Cardiac muscle cell (in vitro differentiated cells and primary cell): ENCODE measurements around the gene ZNF791. TPM values are rescaled to one million over a fixed set of nuclear protein-coding genes. Genes with fewer than 3 reads are reported as not detected.
A peak's percentile ranks its signal among the peaks of the same experiment; 100 is the strongest.

Experiments
- DNase-seq, 2 donors: peaks; one replicate each; pipeline versions ENCODE4 v3.0.0 to v3.0.0-alpha.2; 2010 to 2017; ENCODE audit warnings: low read depth in 1 of 2, low spot score in 1 of 2
- H3K27ac ChIP-seq: fragments of 200-600 bp; sonication (generic); 2 replicates; pipeline ENCODE4 v1.5.1; 2016
- H3K27me3 ChIP-seq: fragments of 200-600 bp; sonication (generic); 2 replicates; pipeline ENCODE4 v1.6.0; 2016; ENCODE audit warnings: control low read depth
- H3K36me3 ChIP-seq: fragments of 200-600 bp; sonication (generic); 2 replicates; pipeline ENCODE4 v1.5.1; 2016; ENCODE audit warnings: control low read depth
- H3K4me1 ChIP-seq: fragments of 200-600 bp; sonication (generic); 2 replicates; pipeline ENCODE4 v1.8.1; 2017; ENCODE audit warnings: low read depth, mild to moderate bottlenecking, mixed run types
- H3K4me3 ChIP-seq: fragments of 200-600 bp; sonication (generic); 2 replicates; pipeline ENCODE4 v1.5.1; 2016; ENCODE audit warnings: mild to moderate bottlenecking
- H3K9me3 ChIP-seq: fragments of 200-600 bp; sonication (generic); 2 replicates; pipeline ENCODE4 v1.5.1; 2017; ENCODE audit warnings: low read depth, mild to moderate bottlenecking, control low read depth
- polyA plus RNA-seq: library from polyadenylated mRNA; unstranded; fragments of >200 nt; fragmentation: Nextera tagmentation; extraction: Ambion mirVana; gene quantifications from 2 replicates; pipeline ENCODE4 v1.2.1, GENCODE V29; 2016
- total RNA-seq: library from RNA; depleted of rRNA; stranded (reverse); fragments of >200 nt; gene quantifications from 2 replicates; pipeline ENCODE4 v1.2.3, GENCODE V29; 2016
- TF ChIP-seq, protein P1 (sequence below): IDR thresholded peaks from 2 replicates; pipeline ENCODE4 v1.5.1; 2012; ENCODE audit warnings: low read depth, mild to moderate bottlenecking, low read length

Gene ZNF791
- total and polyA plus RNA-seq, 2 experiments from 2014 or later: 11.5 to 11.7 TPM

- H3K4me3 ChIP-seq: peak overlapping the region; percentile 82
- DNase-seq: peak; percentile 55 to 59
- peaks cover 1% of the 10 kb centered on the region for H3K36me3 ChIP-seq
- TF ChIP-seq, protein P1, sequence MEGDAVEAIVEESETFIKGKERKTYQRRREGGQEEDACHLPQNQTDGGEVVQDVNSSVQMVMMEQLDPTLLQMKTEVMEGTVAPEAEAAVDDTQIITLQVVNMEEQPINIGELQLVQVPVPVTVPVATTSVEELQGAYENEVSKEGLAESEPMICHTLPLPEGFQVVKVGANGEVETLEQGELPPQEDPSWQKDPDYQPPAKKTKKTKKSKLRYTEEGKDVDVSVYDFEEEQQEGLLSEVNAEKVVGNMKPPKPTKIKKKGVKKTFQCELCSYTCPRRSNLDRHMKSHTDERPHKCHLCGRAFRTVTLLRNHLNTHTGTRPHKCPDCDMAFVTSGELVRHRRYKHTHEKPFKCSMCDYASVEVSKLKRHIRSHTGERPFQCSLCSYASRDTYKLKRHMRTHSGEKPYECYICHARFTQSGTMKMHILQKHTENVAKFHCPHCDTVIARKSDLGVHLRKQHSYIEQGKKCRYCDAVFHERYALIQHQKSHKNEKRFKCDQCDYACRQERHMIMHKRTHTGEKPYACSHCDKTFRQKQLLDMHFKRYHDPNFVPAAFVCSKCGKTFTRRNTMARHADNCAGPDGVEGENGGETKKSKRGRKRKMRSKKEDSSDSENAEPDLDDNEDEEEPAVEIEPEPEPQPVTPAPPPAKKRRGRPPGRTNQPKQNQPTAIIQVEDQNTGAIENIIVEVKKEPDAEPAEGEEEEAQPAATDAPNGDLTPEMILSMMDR: no peak
- H3K27ac ChIP-seq: peak overlapping the region; percentile 96
- H3K4me1 ChIP-seq: peaks cover 19% of the 10 kb centered on the region
- H3K9me3 ChIP-seq: no peaks in the 10 kb centered on the region
- H3K27me3 ChIP-seq: no peaks in the 10 kb centered on the region
Measured at GRCh38 chr19:12668932-12669269, 58.2 kb downstream of the ZNF791 start.

- Histone ChIP-seq H3K27ac (peak overlapping the region; percentile 96), H3K4me1 (peaks cover 19% of the 10 kb centered on the region), H3K4me3 (peak overlapping the region; percentile 82), H3K27me3 (no peaks in the 10 kb centered on the region), H3K9me3 (no peaks in the 10 kb centered on the region), H3K36me3 (peaks cover 2% of the 10 kb centered on the region)
- TF ChIP-seq, protein P1: no peak
- DNase-seq: peak; percentile 85 to 90
Measured at GRCh38 chr19:12669270-12670158, 58.8 kb downstream of the ZNF791 start.

GRCh38 chr19:12670159-12670928, 59.6 kb downstream of the ZNF791 start:
- Histone ChIP-seq H3K27ac (peak overlapping the region; percentile 96), H3K9me3 (no peaks in the 10 kb centered on the region), H3K27me3 (no peaks in the 10 kb centered on the region), H3K4me1 (peaks cover 19% of the 10 kb centered on the region), H3K36me3 (peaks cover 4% of the 10 kb centered on the region), H3K4me3 (peak overlapping the region; percentile 82)
- TF ChIP-seq, protein P1: no peak
- DNase-seq: no peak

DNA sequence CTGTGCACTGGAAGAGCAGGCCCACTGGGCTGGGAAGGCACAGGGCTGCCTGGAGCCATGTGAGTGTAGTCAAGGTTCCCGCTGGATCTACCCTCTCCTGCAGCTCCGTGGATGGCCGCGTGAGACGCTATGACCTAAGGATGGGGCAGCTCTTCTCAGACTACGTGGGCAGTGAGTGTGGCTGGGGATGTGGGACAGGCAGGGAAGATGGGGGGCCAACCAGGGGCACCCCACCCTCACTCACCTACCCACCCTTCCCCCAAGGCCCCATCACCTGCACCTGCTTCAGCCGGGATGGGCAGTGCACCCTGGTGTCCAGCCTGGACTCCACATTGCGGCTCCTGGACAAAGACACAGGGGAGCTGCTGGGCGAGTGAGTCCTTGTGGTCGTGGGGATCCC, 62.0 kb downstream of the ZNF791 start:
- TF ChIP-seq, protein P1: no peak

GRCh38 chr19:12675399-12675798, 64.7 kb downstream of the ZNF791 start:
- no peaks in the 10 kb centered on the region for H3K27me3 ChIP-seq
- no peaks in the 10 kb centered on the region for H3K9me3 ChIP-seq
- H3K36me3 ChIP-seq: peaks cover 27% of the 10 kb centered on the region
- no peak overlapping the region for H3K4me3 ChIP-seq
- TF ChIP-seq, protein P1: no peak
- DNase-seq: no peak
- H3K4me1 ChIP-seq: peaks cover 4% of the 10 kb centered on the region
- no peak overlapping the region for H3K27ac ChIP-seq

More for the DNA sequence above, 62.0 kb downstream of the ZNF791 start:
- H3K27ac ChIP-seq: no peak overlapping the region
- no peak for DNase-seq
- H3K27me3 ChIP-seq: no peaks in the 10 kb centered on the region
- H3K4me3 ChIP-seq: no peak overlapping the region
- peaks cover 11% of the 10 kb centered on the region for H3K4me1 ChIP-seq
- H3K9me3 ChIP-seq: no peaks in the 10 kb centered on the region
- peaks cover 13% of the 10 kb centered on the region for H3K36me3 ChIP-seq
